Spinal cord (tissue), 10 donors: ENCODE measurements around the gene VPS4A. TPM values are rescaled to one million over a fixed set of nuclear protein-coding genes. Genes with fewer than 3 reads are reported as not detected.
A peak's percentile ranks its signal among the peaks of the same experiment; 100 is the strongest.
"Not testable (repeated sequence)": the region's sequence is repeated elsewhere in the genome, so short reads cannot be mapped to it uniquely, and the experiment has no call there.

ENCODE experiments used
- DNase-seq, 6 donors: peaks; one replicate each; pipeline versions ENCODE4 v3.0.0 to v3.0.0-alpha.2; 2013 to 2015; ENCODE audit warnings: low spot score in 6 of 6, low read depth in 4 of 6
- H3K27ac ChIP-seq: one replicate; pipeline ENCODE4 v1.5.1; 2013; ENCODE audit warnings: low read depth, low read length, control low read depth
- H3K27me3 ChIP-seq: one replicate; pipeline ENCODE4 v1.6.1; 2013; ENCODE audit warnings: low read length; ENCODE audit not compliant: control insufficient read depth, insufficient read depth
- H3K36me3 ChIP-seq: one replicate; pipeline ENCODE4 v1.6.1; 2013; ENCODE audit warnings: low read length; ENCODE audit not compliant: control insufficient read depth, insufficient read depth
- H3K4me1 ChIP-seq: one replicate; pipeline ENCODE4 v1.6.1; 2013; ENCODE audit warnings: low read length; ENCODE audit not compliant: control insufficient read depth, insufficient read depth
- H3K4me3 ChIP-seq: one replicate; pipeline ENCODE4 v1.5.1; 2013; ENCODE audit warnings: low read depth, low read length, control low read depth
- H3K9me3 ChIP-seq: one replicate; pipeline ENCODE4 v1.6.1; 2013; ENCODE audit warnings: low read length; ENCODE audit not compliant: control insufficient read depth, insufficient read depth
- WGBS: methylation state at CpG from one replicate; pipeline ENCODE4 v1.1.5; 2013; ENCODE audit warnings: missing lambda C conversion rate; ENCODE audit not compliant: insufficient coverage; 5-methylcytosine and 5-hydroxymethylcytosine counted together
- polyA plus RNA-seq, 2 donors: library from polyadenylated mRNA; unstranded; fragments of 120-200 nt; gene quantifications; one replicate each; pipeline ENCODE4 v1.2.1, GENCODE V29; 2013; ENCODE audit not compliant: insufficient read length in 2 of 2
- total RNA-seq, 2 donors: library from RNA; depleted of rRNA in 1 of 2; stranded (reverse); fragments of 120-200 nt in 1 of 2; fragments of >200 nt in 1 of 2; gene quantifications; one replicate each; pipeline versions ENCODE4 v1.2.3 to v1.2.4, GENCODE V29; 2013 to 2014
- donor health status: healthy.

The VPS4A gene
- total and polyA plus RNA-seq, 4 donors = 23.3 to 76.2 (median 45.6) TPM

GRCh38 chr16:69349536-69349935, 38.4 kb downstream of the VPS4A start:
- H3K9me3 ChIP-seq = no peaks in the 10 kb centered on the region
- H3K27ac ChIP-seq = no peak overlapping the region
- H3K4me3 ChIP-seq = no peak overlapping the region
- no peak for DNase-seq
- no peaks in the 10 kb centered on the region for H3K27me3 ChIP-seq
- WGBS = 75% methylated on average over 7 of the region's 10 CpGs
- no peaks in the 10 kb centered on the region for H3K4me1 ChIP-seq
- H3K36me3 ChIP-seq = peaks cover 18% of the 10 kb centered on the region

- 100% methylated on average over 1 of the region's 6 CpGs for WGBS
- no peak overlapping the region for H3K27ac ChIP-seq
- H3K4me3 ChIP-seq = no peak overlapping the region
- no peak for DNase-seq
- H3K4me1 ChIP-seq = no peaks in the 10 kb centered on the region
- H3K9me3 ChIP-seq = no peaks in the 10 kb centered on the region
- H3K27me3 ChIP-seq = no peaks in the 10 kb centered on the region
- peaks cover 20% of the 10 kb centered on the region for H3K36me3 ChIP-seq
Observed at GRCh38 chr16:69350536-69351133, 39.5 kb downstream of the VPS4A start.

- 55% methylated on average over 10 of the region's 12 CpGs for WGBS
- Histone ChIP-seq H3K36me3 (peaks cover 22% of the 10 kb centered on the region), H3K4me1 (no peaks in the 10 kb centered on the region), H3K27me3 (no peaks in the 10 kb centered on the region), H3K4me3 (no peak within 1 kb of the TSS), H3K27ac (no peak within 1 kb of the TSS), H3K9me3 (no peaks in the 10 kb centered on the region)
- DNase-seq = peak in 1 of 6 donors; percentile 6
Observed at GRCh38 chr16:69351309-69352027, 40.3 kb downstream of the VPS4A start, which contains the start of gene TMED6. TMED6 (minus strand) TSS chr16:69351786; CDS start chr16:69351753, 33 bp downstream.

GRCh38 chr16:69360070-69360469, 48.9 kb downstream of the VPS4A start:
- H3K27me3 ChIP-seq, H3K4me3 ChIP-seq, H3K27ac ChIP-seq, H3K9me3 ChIP-seq, DNase-seq, H3K4me1 ChIP-seq: not testable (repeated sequence)
- H3K36me3 ChIP-seq = peaks cover 46% of the 10 kb centered on the region
- 97% methylated on average over 6 of the region's 9 CpGs for WGBS

GRCh38 chr16:69363281-69363717, 52.1 kb downstream of the VPS4A start:
- no peaks in the 10 kb centered on the region for H3K9me3 ChIP-seq

GRCh38 chr16:69364088-69364487, 52.9 kb downstream of the VPS4A start:
- Histone ChIP-seq H3K36me3 (peaks cover 67% of the 10 kb centered on the region), H3K4me1 (no peaks in the 10 kb centered on the region), H3K9me3 (no peaks in the 10 kb centered on the region), H3K4me3 (no peak overlapping the region), H3K27me3 (no peaks in the 10 kb centered on the region), H3K27ac (no peak overlapping the region)
- WGBS = no CpG with 5 or more reads among the region's 2 CpGs
- no peak for DNase-seq

More at GRCh38 chr16:69363281-69363717, 52.1 kb downstream of the VPS4A start:
- Histone ChIP-seq H3K27ac (no peak overlapping the region), H3K27me3 (no peaks in the 10 kb centered on the region), H3K4me3 (no peak overlapping the region), H3K36me3 (peaks cover 62% of the 10 kb centered on the region), H3K4me1 (no peaks in the 10 kb centered on the region)
- no peak for DNase-seq
- 98% methylated on average over 5 of the region's 5 CpGs for WGBS

- no peak for DNase-seq
- WGBS = 100% methylated on average over 1 of the region's 2 CpGs
Observed at GRCh38 chr16:69365901-69366300, 54.8 kb downstream of the VPS4A start.

GRCh38 chr16:69366431-69366830, 55.3 kb downstream of the VPS4A start:
- H3K27ac ChIP-seq = no peak overlapping the region
- H3K4me3 ChIP-seq = no peak overlapping the region
- no peak for DNase-seq
- H3K9me3 ChIP-seq = no peaks in the 10 kb centered on the region
- H3K4me1 ChIP-seq = no peaks in the 10 kb centered on the region
- H3K27me3 ChIP-seq = no peaks in the 10 kb centered on the region
- peaks cover 70% of the 10 kb centered on the region for H3K36me3 ChIP-seq
- WGBS = no CpG with 5 or more reads among the region's 7 CpGs

More at GRCh38 chr16:69365901-69366300, 54.8 kb downstream of the VPS4A start:
- peaks cover 70% of the 10 kb centered on the region for H3K36me3 ChIP-seq
- no peaks in the 10 kb centered on the region for H3K27me3 ChIP-seq
- no peak overlapping the region for H3K27ac ChIP-seq
- H3K9me3 ChIP-seq = no peaks in the 10 kb centered on the region
- no peaks in the 10 kb centered on the region for H3K4me1 ChIP-seq
- H3K4me3 ChIP-seq = no peak overlapping the region

- Histone ChIP-seq H3K36me3 (peaks cover 73% of the 10 kb centered on the region), H3K9me3 (no peaks in the 10 kb centered on the region), H3K27me3 (no peaks in the 10 kb centered on the region)
Observed at GRCh38 chr16:69367980-69368379, 56.8 kb downstream of the VPS4A start.

GRCh38 chr16:69368866-69369265, 57.7 kb downstream of the VPS4A start:
- DNase-seq = no peak
- 94% methylated on average over 1 of the region's 4 CpGs for WGBS
- Histone ChIP-seq H3K27me3 (no peaks in the 10 kb centered on the region), H3K9me3 (no peaks in the 10 kb centered on the region), H3K36me3 (peaks cover 77% of the 10 kb centered on the region), H3K4me3 (no peak overlapping the region), H3K27ac (no peak overlapping the region), H3K4me1 (no peaks in the 10 kb centered on the region)

More at GRCh38 chr16:69367980-69368379, 56.8 kb downstream of the VPS4A start:
- no peak overlapping the region for H3K27ac ChIP-seq
- no peak overlapping the region for H3K4me3 ChIP-seq
- H3K4me1 ChIP-seq = no peaks in the 10 kb centered on the region
- 94% methylated on average over 7 of the region's 7 CpGs for WGBS
- no peak for DNase-seq
